Neural cell (in vitro differentiated cells): Measurements from ENCODE around the gene RBMS3. TPM values are rescaled to one million over a fixed set of nuclear protein-coding genes. Genes with fewer than 3 reads are reported as not detected.

ENCODE experiments used
- H2AFZ ChIP-seq: fragments of 200-600, 300-800 bp; sonication (generic), shearing (Covaris generic); 2 replicates; pipeline ENCODE4 v1.6.0; 2014; ENCODE audit warnings: low read depth, mild to moderate bottlenecking, antibody characterized with exemption, low read length, moderate library complexity
- H3F3A ChIP-seq: fragments of 200-600 bp; shearing (Covaris generic); 2 replicates; pipeline ENCODE4 v1.6.1; 2016; ENCODE audit warnings: mild to moderate bottlenecking, moderate library complexity, mixed read lengths, antibody characterized with exemption, low read length; ENCODE audit not compliant: insufficient read depth, poor library complexity, severe bottlenecking
- H3K27ac ChIP-seq: fragments of 200-600, 300-800 bp; sonication (generic), shearing (Covaris generic); 2 replicates; pipeline ENCODE4 v1.5.1; 2014; ENCODE audit warnings: mild to moderate bottlenecking, low read length, moderate library complexity
- H3K27me3 ChIP-seq: fragments of 300-800, 200-600 bp; sonication (generic), shearing (Covaris generic); 2 replicates; pipeline ENCODE4 v1.6.0; 2014; ENCODE audit warnings: mild to moderate bottlenecking, low read depth, low read length, moderate library complexity; ENCODE audit not compliant: insufficient read depth
- H3K36me3 ChIP-seq: fragments of 300-800, 200-600 bp; sonication (generic), shearing (Covaris generic); 2 replicates; pipeline ENCODE4 v1.5.1; 2014; ENCODE audit warnings: mild to moderate bottlenecking, antibody characterized with exemption, low read length, moderate library complexity; ENCODE audit not compliant: insufficient read depth
- H3K4me2 ChIP-seq: fragments of 300-800, 200-600 bp; sonication (generic), shearing (Covaris generic); 2 replicates; pipeline ENCODE4 v1.6.0; 2014; ENCODE audit warnings: mild to moderate bottlenecking, low read length
- H3K4me3 ChIP-seq: fragments of 300-800, 200-600 bp; sonication (generic), shearing (Covaris generic); 2 replicates; pipeline ENCODE4 v1.5.1; 2014; ENCODE audit warnings: mild to moderate bottlenecking, low read length, moderate library complexity
- H3K79me2 ChIP-seq: fragments of 200-600 bp; shearing (Covaris generic); replicated peaks from 2 replicates; pipeline ENCODE4 v1.6.0; 2014; ENCODE audit warnings: mild to moderate bottlenecking, low read length, moderate library complexity; ENCODE audit not compliant: insufficient read depth
- H3K9ac ChIP-seq: fragments of 300-800, 200-600 bp; sonication (generic), shearing (Covaris generic); 2 replicates; pipeline ENCODE4 v1.6.1; 2016; ENCODE audit warnings: mild to moderate bottlenecking, low read length, mixed read lengths
- H3K9me2 ChIP-seq: fragments of 200-600 bp; shearing (Covaris generic); 2 replicates; pipeline ENCODE4 v1.6.1; 2016; ENCODE audit warnings: mild to moderate bottlenecking, low read length, mixed read lengths; ENCODE audit not compliant: insufficient read depth
- H3K9me3 ChIP-seq: fragments of 200-600, 300-800 bp; sonication (generic), shearing (Covaris generic); 2 replicates; pipeline ENCODE4 v1.6.1; 2016; ENCODE audit warnings: mild to moderate bottlenecking, mixed run types, low read length, moderate library complexity, mixed read lengths
- H4K20me1 ChIP-seq: fragments of 200-600 bp; shearing (Covaris generic); 2 replicates; pipeline ENCODE4 v1.6.1; 2016; ENCODE audit warnings: mild to moderate bottlenecking, mixed run types; ENCODE audit not compliant: insufficient read depth
- EP300 ChIP-seq: fragments of 450-650 bp; conservative IDR thresholded peaks from 2 replicates; pipeline ENCODE4 v1.6.1; 2014; ENCODE audit warnings: antibody characterized with exemption, mild to moderate bottlenecking, moderate library complexity; ENCODE audit not compliant: poor library complexity, severe bottlenecking
- EZH2 ChIP-seq: fragments of 200-600, 300-800 bp; shearing (Covaris generic), sonication (generic); IDR thresholded peaks from 2 replicates; pipeline ENCODE4 v1.6.1; 2014; ENCODE audit warnings: antibody characterized with exemption, low read length, borderline replicate concordance, mild to moderate bottlenecking; ENCODE audit not compliant: insufficient read depth, poor library complexity, severe bottlenecking
- MXI1 ChIP-seq: fragments of 450-650 bp; conservative IDR thresholded peaks from 2 replicates; pipeline ENCODE4 v1.6.1; 2014; ENCODE audit warnings: antibody characterized with exemption, mild to moderate bottlenecking; ENCODE audit not compliant: poor library complexity, severe bottlenecking
- POLR2AphosphoS5 ChIP-seq: IDR thresholded peaks from 2 replicates; pipeline ENCODE4 v1.6.1; 2012
- RAD21 ChIP-seq: fragments of 450-650 bp; conservative IDR thresholded peaks from 2 replicates; pipeline ENCODE4 v1.6.1; 2014; ENCODE audit warnings: antibody characterized with exemption, mild to moderate bottlenecking, moderate library complexity
- SMC3 ChIP-seq: fragments of 450-650 bp; conservative IDR thresholded peaks from 2 replicates; pipeline ENCODE4 v1.6.1; 2014; ENCODE audit warnings: antibody characterized with exemption, mild to moderate bottlenecking, moderate library complexity; ENCODE audit not compliant: poor library complexity
- TAF1 ChIP-seq: IDR thresholded peaks from 2 replicates; pipeline ENCODE4 v1.6.1; 2012; ENCODE audit warnings: low read depth
- polyA plus RNA-seq: library from polyadenylated mRNA; depleted of rRNA; stranded (reverse); fragments of >200 nt; gene quantifications from 2 replicates; pipeline ENCODE4 v1.2.3, GENCODE V29; 2014
- TF ChIP-seq, protein P1 (sequence below): fragments of 450-650 bp; IDR thresholded peaks from 2 replicates; pipeline ENCODE4 v1.5.1; 2014; ENCODE audit warnings: antibody characterized with exemption, mild to moderate bottlenecking, moderate library complexity; ENCODE audit not compliant: poor library complexity, severe bottlenecking
- TF ChIP-seq, protein P2 (sequence below): IDR thresholded peaks from 2 replicates; pipeline ENCODE4 v1.6.1; 2012; ENCODE audit warnings: borderline replicate concordance

Gene RBMS3
- polyA plus RNA-seq, 1 donor from 2014 or later: 0.53 TPM

DNA sequence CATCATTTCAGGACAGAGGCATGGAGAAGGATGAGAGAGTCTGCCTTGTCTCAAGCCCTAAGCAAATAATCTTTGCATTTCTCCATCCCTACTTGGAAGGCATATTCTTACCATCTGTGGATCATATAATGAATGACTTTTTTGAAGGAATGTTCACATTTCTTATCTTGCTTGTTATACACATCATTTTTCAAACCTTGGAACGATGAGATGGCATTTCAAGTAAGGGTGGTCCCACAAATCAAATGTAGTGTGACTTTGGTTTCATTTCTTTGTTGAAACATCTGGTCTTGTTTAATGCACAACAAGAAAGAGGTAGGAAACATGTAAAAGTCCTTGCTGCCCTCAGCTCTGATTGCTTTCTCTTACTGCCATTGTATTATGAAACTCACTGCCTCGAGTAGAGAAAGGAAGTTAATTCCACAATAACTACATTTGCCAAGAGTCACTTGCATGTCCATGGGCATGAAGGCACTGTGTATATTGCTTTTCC lies 32.1 kb downstream of the RBMS3 start:
- no peak overlapping the region for H3K4me2 ChIP-seq

DNA sequence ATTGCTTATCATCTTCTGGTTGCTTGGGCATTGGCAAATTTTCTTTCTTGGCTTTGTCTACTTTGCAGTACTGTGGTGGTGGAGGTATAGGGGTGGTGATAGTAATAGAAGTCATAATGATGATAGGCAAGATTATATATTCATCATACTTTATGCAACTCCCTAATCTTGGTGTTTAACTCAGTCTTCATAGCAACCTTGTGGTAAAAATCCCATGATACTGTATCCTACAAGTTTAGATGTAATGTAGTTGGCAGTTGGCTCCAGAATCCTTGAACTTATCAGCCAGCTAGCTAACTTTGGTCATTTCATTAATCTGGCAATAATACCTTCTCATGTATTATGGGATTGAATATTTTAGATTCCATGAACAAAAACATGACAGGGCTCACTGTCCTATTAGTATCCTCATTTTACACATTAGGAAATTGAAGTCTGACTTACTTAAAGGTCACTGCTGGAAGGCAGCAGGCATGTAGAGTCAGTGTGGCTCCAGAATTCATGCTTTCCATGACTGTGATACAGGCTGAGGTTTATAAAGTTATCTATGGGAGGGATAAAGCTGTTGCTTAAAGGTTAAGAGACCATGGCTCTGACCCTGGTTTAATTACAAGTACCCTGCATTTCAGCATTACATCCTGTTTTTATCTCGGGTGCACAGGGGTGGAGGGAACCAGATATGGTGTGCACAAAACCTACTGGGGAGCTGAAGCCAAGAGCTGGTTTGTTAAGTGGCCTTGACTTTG lies 33.3 kb downstream of the RBMS3 start:
- Histone ChIP-seq H3K9ac (no peak overlapping the region), H3K4me2 (no peak overlapping the region), H2AFZ (no peak overlapping the region), H4K20me1 (no peaks in the 10 kb centered on the region), H3K4me3 (no peak overlapping the region), H3K79me2 (no peaks in the 10 kb centered on the region), H3K27ac (no peak overlapping the region), H3K9me2 (no peaks in the 10 kb centered on the region), H3K36me3 (no peaks in the 10 kb centered on the region), H3F3A (no peaks in the 10 kb centered on the region), H3K9me3 (no peaks in the 10 kb centered on the region), H3K27me3 (no peaks in the 10 kb centered on the region)
- TF ChIP-seq EP300 (no peak), SMC3 (no peak)

More for the DNA sequence above, 32.1 kb downstream of the RBMS3 start:
- Histone ChIP-seq H3K4me3 (no peak overlapping the region), H3K9me2 (no peaks in the 10 kb centered on the region), H3K27ac (no peak overlapping the region), H4K20me1 (no peaks in the 10 kb centered on the region), H3K36me3 (no peaks in the 10 kb centered on the region), H3K9ac (no peak overlapping the region), H3K27me3 (no peaks in the 10 kb centered on the region), H3F3A (no peaks in the 10 kb centered on the region), H2AFZ (no peak overlapping the region), H3K79me2 (no peaks in the 10 kb centered on the region), H3K9me3 (no peaks in the 10 kb centered on the region)
- TF ChIP-seq MXI1: no peak
- TF ChIP-seq EP300: no peak
- TF ChIP-seq, protein P1, sequence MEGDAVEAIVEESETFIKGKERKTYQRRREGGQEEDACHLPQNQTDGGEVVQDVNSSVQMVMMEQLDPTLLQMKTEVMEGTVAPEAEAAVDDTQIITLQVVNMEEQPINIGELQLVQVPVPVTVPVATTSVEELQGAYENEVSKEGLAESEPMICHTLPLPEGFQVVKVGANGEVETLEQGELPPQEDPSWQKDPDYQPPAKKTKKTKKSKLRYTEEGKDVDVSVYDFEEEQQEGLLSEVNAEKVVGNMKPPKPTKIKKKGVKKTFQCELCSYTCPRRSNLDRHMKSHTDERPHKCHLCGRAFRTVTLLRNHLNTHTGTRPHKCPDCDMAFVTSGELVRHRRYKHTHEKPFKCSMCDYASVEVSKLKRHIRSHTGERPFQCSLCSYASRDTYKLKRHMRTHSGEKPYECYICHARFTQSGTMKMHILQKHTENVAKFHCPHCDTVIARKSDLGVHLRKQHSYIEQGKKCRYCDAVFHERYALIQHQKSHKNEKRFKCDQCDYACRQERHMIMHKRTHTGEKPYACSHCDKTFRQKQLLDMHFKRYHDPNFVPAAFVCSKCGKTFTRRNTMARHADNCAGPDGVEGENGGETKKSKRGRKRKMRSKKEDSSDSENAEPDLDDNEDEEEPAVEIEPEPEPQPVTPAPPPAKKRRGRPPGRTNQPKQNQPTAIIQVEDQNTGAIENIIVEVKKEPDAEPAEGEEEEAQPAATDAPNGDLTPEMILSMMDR: no peak
- no peak for TF ChIP-seq SMC3
- TF ChIP-seq, protein P2, sequence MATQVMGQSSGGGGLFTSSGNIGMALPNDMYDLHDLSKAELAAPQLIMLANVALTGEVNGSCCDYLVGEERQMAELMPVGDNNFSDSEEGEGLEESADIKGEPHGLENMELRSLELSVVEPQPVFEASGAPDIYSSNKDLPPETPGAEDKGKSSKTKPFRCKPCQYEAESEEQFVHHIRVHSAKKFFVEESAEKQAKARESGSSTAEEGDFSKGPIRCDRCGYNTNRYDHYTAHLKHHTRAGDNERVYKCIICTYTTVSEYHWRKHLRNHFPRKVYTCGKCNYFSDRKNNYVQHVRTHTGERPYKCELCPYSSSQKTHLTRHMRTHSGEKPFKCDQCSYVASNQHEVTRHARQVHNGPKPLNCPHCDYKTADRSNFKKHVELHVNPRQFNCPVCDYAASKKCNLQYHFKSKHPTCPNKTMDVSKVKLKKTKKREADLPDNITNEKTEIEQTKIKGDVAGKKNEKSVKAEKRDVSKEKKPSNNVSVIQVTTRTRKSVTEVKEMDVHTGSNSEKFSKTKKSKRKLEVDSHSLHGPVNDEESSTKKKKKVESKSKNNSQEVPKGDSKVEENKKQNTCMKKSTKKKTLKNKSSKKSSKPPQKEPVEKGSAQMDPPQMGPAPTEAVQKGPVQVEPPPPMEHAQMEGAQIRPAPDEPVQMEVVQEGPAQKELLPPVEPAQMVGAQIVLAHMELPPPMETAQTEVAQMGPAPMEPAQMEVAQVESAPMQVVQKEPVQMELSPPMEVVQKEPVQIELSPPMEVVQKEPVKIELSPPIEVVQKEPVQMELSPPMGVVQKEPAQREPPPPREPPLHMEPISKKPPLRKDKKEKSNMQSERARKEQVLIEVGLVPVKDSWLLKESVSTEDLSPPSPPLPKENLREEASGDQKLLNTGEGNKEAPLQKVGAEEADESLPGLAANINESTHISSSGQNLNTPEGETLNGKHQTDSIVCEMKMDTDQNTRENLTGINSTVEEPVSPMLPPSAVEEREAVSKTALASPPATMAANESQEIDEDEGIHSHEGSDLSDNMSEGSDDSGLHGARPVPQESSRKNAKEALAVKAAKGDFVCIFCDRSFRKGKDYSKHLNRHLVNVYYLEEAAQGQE: no peak
- TF ChIP-seq POLR2AphosphoS5: no peak

DNA sequence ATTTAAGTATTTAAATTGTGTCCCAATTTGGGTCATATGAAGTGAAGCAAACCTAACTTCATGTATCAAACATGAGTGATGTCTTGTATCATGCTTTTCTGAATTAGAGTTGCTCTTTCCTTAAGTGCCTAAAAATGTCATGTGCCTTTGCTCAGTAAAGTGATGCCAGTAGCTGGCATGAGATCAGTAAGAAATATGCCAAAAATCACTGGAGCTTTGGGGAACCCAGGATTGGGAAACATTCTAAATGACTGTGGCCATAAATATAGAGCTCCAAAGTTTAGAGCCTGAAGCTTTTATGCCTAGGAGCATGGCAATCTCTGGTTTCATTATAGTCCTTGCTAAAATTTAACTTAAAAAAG lies 33.8 kb downstream of the RBMS3 start:
- no peaks in the 10 kb centered on the region for H3K9me3 ChIP-seq
- no peaks in the 10 kb centered on the region for H4K20me1 ChIP-seq
- TF ChIP-seq, protein P1: no peak
- no peak for TF ChIP-seq EZH2
- no peak for TF ChIP-seq POLR2AphosphoS5
- TF ChIP-seq RAD21: no peak
- no peak for TF ChIP-seq TAF1
- TF ChIP-seq EP300: no peak
- no peak for TF ChIP-seq SMC3
- TF ChIP-seq, protein P2: no peak
- TF ChIP-seq MXI1: no peak
- no peak overlapping the region for H3K27ac ChIP-seq
- no peak overlapping the region for H3K4me3 ChIP-seq
- H3K79me2 ChIP-seq: no peaks in the 10 kb centered on the region
- no peak overlapping the region for H3K9ac ChIP-seq
- no peak overlapping the region for H3K4me2 ChIP-seq
- no peaks in the 10 kb centered on the region for H3K27me3 ChIP-seq
- H3K9me2 ChIP-seq: no peaks in the 10 kb centered on the region
- H3F3A ChIP-seq: no peaks in the 10 kb centered on the region
- no peak overlapping the region for H2AFZ ChIP-seq
- H3K36me3 ChIP-seq: no peaks in the 10 kb centered on the region
